ENCODE data around the gene ATP8B4.

The ATP8B4 gene

GRCh38 chr15:49986326-49986725 lies 132.7 kb downstream of the ATP8B4 start:
- no peaks in the 10 kb centered on the region for H3K9me3 ChIP-seq (ENCODE audit: insufficient read depth, low read depth, low read length)
- no peaks in the 10 kb centered on the region for H4K20me1 ChIP-seq (ENCODE audit: insufficient read depth, low read length, poor library complexity, severe bottlenecking)
- no peak overlapping the region for H2AFZ ChIP-seq (ENCODE audit: low read length)
- H3K4me2 ChIP-seq (ENCODE audit: low read depth, low read length, poor library complexity, severe bottlenecking), result no peak overlapping the region
- TF ChIP-seq EZH2phosphoT487 (IDR thresholded peaks at IDR 0.05; ENCODE audit: borderline replicate concordance), result no peak
- TF ChIP-seq, protein P1, sequence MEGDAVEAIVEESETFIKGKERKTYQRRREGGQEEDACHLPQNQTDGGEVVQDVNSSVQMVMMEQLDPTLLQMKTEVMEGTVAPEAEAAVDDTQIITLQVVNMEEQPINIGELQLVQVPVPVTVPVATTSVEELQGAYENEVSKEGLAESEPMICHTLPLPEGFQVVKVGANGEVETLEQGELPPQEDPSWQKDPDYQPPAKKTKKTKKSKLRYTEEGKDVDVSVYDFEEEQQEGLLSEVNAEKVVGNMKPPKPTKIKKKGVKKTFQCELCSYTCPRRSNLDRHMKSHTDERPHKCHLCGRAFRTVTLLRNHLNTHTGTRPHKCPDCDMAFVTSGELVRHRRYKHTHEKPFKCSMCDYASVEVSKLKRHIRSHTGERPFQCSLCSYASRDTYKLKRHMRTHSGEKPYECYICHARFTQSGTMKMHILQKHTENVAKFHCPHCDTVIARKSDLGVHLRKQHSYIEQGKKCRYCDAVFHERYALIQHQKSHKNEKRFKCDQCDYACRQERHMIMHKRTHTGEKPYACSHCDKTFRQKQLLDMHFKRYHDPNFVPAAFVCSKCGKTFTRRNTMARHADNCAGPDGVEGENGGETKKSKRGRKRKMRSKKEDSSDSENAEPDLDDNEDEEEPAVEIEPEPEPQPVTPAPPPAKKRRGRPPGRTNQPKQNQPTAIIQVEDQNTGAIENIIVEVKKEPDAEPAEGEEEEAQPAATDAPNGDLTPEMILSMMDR (conservative IDR thresholded peaks at IDR 0.05; ENCODE audit: low read length), result no peak
- no peaks in the 10 kb centered on the region for H3K79me2 ChIP-seq (ENCODE audit: insufficient read depth, low read length)
- no peaks in the 10 kb centered on the region for H3K9me2 ChIP-seq (replicated peaks; ENCODE audit: low read depth, low read length)
- H3K27me3 ChIP-seq (ENCODE audit: insufficient read depth, low read length, poor library complexity, severe bottlenecking), result no peaks in the 10 kb centered on the region
- no peaks in the 10 kb centered on the region for H3K36me3 ChIP-seq (ENCODE audit: insufficient read depth, low read length)
- no peaks in the 10 kb centered on the region for H3K4me1 ChIP-seq (ENCODE audit: insufficient read depth, low read length, poor library complexity, severe bottlenecking)
- H3K4me3 ChIP-seq (ENCODE audit: low read length, poor library complexity, severe bottlenecking), result no peak overlapping the region
- no peaks in the 10 kb centered on the region for H3F3A ChIP-seq (ENCODE audit: low read depth)
- no peak overlapping the region for H3K9ac ChIP-seq (ENCODE audit: low read depth, low read length, poor library complexity, severe bottlenecking)

DNA sequence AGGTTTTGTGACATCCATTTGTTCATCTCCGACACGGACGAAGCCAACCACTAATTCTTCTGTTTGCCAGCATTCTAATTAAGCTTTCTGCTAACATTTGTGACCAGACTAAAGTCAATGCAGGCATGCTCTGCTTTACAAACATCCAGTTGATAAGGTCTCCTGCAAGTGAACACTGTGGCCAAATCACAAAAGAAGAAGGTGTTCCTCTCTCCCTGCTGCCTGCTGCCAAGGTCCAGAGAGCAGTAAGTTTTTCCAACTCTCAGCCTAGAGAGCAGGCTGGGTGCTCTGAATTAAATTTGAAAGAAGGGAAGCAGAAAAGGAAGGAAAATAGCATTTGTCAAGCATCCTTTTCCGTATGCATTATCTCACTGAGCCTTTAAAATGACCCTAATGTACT lies 133.6 kb downstream of the ATP8B4 start:
- Histone ChIP-seq H2AFZ (ENCODE audit: low read length) (no peak overlapping the region), H3K9me3 (ENCODE audit: insufficient read depth, low read depth, low read length) (no peaks in the 10 kb centered on the region), H4K20me1 (ENCODE audit: insufficient read depth, low read length, poor library complexity, severe bottlenecking) (no peaks in the 10 kb centered on the region), H3F3A (ENCODE audit: low read depth) (no peaks in the 10 kb centered on the region), H3K9me2 (replicated peaks; ENCODE audit: low read depth, low read length) (no peaks in the 10 kb centered on the region), H3K36me3 (ENCODE audit: insufficient read depth, low read length) (no peaks in the 10 kb centered on the region), H3K79me2 (ENCODE audit: insufficient read depth, low read length) (no peaks in the 10 kb centered on the region), H3K9ac (ENCODE audit: low read depth, low read length, poor library complexity, severe bottlenecking) (no peak overlapping the region), H3K4me1 (ENCODE audit: insufficient read depth, low read length, poor library complexity, severe bottlenecking) (no peaks in the 10 kb centered on the region), H3K4me3 (ENCODE audit: low read length, poor library complexity, severe bottlenecking) (no peak overlapping the region), H3K4me2 (ENCODE audit: low read depth, low read length, poor library complexity, severe bottlenecking) (no peak overlapping the region), H3K27me3 (ENCODE audit: insufficient read depth, low read length, poor library complexity, severe bottlenecking) (no peaks in the 10 kb centered on the region)
- TF ChIP-seq, protein P1 (conservative IDR thresholded peaks at IDR 0.05; ENCODE audit: low read length), result no peak
- TF ChIP-seq EZH2phosphoT487 (IDR thresholded peaks at IDR 0.05; ENCODE audit: borderline replicate concordance), result no peak

- Histone ChIP-seq H2AFZ (ENCODE audit: low read length) (no peak overlapping the region), H3K9ac (ENCODE audit: low read depth, low read length, poor library complexity, severe bottlenecking) (no peak overlapping the region), H3K4me1 (ENCODE audit: insufficient read depth, low read length, poor library complexity, severe bottlenecking) (no peaks in the 10 kb centered on the region), H3K4me2 (ENCODE audit: low read depth, low read length, poor library complexity, severe bottlenecking) (no peak overlapping the region), H4K20me1 (ENCODE audit: insufficient read depth, low read length, poor library complexity, severe bottlenecking) (no peaks in the 10 kb centered on the region), H3K27me3 (ENCODE audit: insufficient read depth, low read length, poor library complexity, severe bottlenecking) (no peaks in the 10 kb centered on the region), H3K9me3 (ENCODE audit: insufficient read depth, low read depth, low read length) (no peaks in the 10 kb centered on the region), H3K4me3 (ENCODE audit: low read length, poor library complexity, severe bottlenecking) (no peak overlapping the region), H3K9me2 (replicated peaks; ENCODE audit: low read depth, low read length) (no peaks in the 10 kb centered on the region), H3F3A (ENCODE audit: low read depth) (no peaks in the 10 kb centered on the region), H3K36me3 (ENCODE audit: insufficient read depth, low read length) (no peaks in the 10 kb centered on the region), H3K79me2 (ENCODE audit: insufficient read depth, low read length) (no peaks in the 10 kb centered on the region)
- TF ChIP-seq, protein P1 (conservative IDR thresholded peaks at IDR 0.05; ENCODE audit: low read length), result no peak
- TF ChIP-seq EZH2phosphoT487 (IDR thresholded peaks at IDR 0.05; ENCODE audit: borderline replicate concordance), result no peak
Measured at GRCh38 chr15:49984436-49984835, 134.6 kb downstream of the ATP8B4 start.

Data from Loucy (cell line).